Measurements from ENCODE around the gene ADAMTS8.
A peak's percentile ranks its signal among the peaks of the same experiment; 100 is the strongest.

ADAMTS8 gene

DNA sequence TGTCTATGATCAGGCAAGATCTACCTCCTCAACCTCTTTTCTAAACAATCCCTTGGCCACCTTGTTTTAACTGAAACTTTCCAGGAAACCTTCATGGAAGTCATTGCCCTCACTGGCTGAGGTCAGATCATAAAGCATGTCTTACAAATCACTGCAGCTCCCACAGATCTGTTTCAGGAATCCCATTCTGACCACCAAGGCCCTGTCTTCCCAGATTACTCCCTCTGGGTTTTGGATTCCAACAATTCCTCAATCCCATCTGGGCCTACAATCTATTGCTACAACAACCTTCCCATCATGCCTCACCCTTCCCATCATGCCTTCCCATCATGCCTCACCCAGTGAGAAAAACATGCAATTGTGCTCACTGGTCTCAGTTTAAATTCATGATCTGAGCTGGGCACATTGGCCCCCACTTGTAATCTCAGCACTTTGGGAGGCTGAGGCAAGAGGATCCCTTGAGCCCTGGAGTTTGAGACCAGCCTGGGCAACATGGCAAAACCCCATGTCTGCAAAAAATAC is 35.9 kb upstream of the ADAMTS8 start:
- Mint-ChIP-seq H3K27ac (no peak overlapping the region), H3K36me3 (ENCODE audit: low read depth) (peaks cover 52% of the 10 kb centered on the region), H3K27me3 (ENCODE audit: low read depth) (peaks cover 3% of the 10 kb centered on the region), H3K9me3 (no peaks in the 10 kb centered on the region), H3K4me1 (peaks cover 19% of the 10 kb centered on the region), H3K4me3 (no peak overlapping the region)
- TF ChIP-seq, protein P1, sequence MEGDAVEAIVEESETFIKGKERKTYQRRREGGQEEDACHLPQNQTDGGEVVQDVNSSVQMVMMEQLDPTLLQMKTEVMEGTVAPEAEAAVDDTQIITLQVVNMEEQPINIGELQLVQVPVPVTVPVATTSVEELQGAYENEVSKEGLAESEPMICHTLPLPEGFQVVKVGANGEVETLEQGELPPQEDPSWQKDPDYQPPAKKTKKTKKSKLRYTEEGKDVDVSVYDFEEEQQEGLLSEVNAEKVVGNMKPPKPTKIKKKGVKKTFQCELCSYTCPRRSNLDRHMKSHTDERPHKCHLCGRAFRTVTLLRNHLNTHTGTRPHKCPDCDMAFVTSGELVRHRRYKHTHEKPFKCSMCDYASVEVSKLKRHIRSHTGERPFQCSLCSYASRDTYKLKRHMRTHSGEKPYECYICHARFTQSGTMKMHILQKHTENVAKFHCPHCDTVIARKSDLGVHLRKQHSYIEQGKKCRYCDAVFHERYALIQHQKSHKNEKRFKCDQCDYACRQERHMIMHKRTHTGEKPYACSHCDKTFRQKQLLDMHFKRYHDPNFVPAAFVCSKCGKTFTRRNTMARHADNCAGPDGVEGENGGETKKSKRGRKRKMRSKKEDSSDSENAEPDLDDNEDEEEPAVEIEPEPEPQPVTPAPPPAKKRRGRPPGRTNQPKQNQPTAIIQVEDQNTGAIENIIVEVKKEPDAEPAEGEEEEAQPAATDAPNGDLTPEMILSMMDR (IDR thresholded peaks at IDR 0.05; ENCODE audit: unreplicated experiment in 3 of 3): no peak

DNA sequence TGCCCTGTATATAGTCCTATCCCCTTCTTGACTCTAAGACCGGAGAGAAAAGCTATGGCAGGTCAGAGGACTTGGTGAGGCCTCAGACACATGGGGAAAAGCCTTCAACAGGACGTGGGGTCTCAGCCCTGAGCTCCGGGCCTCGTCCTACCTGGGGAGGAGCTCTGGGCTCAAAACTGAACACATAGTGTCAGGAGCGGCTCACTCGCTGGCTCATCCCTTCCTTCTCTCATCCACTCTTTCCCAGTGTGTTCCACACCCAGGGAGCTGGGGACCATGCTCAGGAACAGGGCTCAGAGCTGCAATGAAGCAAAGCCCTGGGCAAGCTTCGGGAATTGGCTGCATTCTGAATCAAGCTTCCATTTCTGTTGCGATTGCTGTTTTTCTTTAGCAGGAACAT is 34.5 kb upstream of the ADAMTS8 start:
- peaks cover 53% of the 10 kb centered on the region for H3K36me3 Mint-ChIP-seq (ENCODE audit: low read depth)
- TF ChIP-seq, protein P1 (IDR thresholded peaks at IDR 0.05; ENCODE audit: unreplicated experiment in 3 of 3): no peak
- no peaks in the 10 kb centered on the region for H3K9me3 Mint-ChIP-seq
- no peak overlapping the region for H3K4me3 Mint-ChIP-seq
- no peaks in the 10 kb centered on the region for H3K27me3 Mint-ChIP-seq (ENCODE audit: low read depth)
- H3K4me1 Mint-ChIP-seq: peaks cover 23% of the 10 kb centered on the region
- no peak overlapping the region for H3K27ac Mint-ChIP-seq

DNA sequence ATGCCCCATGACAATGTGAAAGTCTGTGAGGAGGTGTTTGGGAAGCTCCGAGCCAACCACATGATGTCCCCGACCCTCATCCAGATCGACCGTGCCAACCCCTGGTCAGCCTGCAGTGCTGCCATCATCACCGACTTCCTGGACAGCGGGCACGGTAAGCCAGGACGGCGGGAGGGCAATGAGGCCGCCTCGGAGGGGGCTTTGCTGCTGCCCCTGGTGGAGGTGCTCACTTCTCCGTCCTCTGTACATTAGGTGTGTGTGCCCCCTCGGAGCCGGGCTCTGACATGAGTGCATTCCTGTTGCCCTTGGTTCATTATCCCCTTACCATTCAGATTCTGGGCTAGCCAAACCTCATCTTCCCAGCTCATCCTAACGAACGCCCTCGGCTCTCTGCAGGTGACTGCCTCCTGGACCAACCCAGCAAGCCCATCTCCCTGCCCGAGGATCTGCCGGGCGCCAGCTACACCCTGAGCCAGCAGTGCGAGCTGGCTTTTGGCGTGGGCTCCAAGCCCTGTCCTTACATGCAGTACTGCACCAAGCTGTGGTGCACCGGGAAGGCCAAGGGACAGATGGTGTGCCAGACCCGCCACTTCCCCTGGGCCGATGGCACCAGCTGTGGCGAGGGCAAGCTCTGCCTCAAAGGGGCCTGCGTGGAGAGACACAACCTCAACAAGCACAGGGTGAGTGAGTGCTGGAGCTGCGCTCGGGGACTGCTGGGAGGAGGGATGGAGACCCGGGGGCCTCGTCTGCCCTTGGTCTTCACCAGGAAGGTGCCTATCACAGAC is 33.9 kb upstream of the ADAMTS8 start:
- Mint-ChIP-seq H3K4me1 (peaks cover 29% of the 10 kb centered on the region), H3K36me3 (ENCODE audit: low read depth) (peaks cover 57% of the 10 kb centered on the region), H3K4me3 (no peak overlapping the region), H3K27me3 (ENCODE audit: low read depth) (no peaks in the 10 kb centered on the region), H3K27ac (no peak overlapping the region), H3K9me3 (no peaks in the 10 kb centered on the region)
- TF ChIP-seq, protein P1 (IDR thresholded peaks at IDR 0.05; ENCODE audit: unreplicated experiment in 3 of 3): no peak

DNA sequence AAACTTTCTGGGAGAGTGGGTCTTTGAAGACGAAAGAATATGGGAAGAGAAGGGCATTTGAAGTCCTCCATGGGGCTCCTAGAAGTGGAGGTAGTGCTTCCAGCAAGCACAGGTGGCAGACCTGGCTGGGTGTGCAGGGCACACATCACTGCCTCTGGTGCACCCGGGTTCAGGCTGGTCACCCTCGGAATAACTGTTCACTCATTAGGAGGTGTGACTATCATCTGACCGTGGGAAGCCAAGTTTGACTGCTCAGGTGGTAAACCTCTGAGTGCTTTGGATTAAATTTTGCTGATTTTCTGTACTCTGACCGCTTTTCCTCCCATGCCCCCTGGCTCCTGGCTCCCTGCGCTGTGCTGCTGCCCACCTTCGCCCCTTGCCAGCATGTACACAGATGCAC is 31.1 kb upstream of the ADAMTS8 start:
- peak overlapping the region; percentile 51 to 71 (median 51) for H3K27ac Mint-ChIP-seq
- peak overlapping the region in 1 of 3 experiments; percentile 6 for H3K4me3 Mint-ChIP-seq

DNA sequence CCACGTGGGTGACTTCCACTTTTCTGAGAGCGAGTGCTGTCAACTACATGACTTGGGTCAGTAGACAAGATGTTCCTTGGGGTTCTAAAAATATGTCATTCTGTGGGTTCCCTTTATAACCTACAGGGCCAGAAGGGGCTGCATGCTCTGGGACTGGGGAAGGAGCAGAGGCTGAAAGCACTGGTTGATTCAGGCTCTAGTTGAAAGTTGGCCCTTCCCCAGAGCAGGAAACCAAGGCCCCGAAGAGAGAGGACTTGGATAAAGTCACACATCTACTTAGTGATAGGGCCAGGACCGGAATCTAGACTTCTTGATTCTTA is 30.0 kb upstream of the ADAMTS8 start:
- H3K4me1 Mint-ChIP-seq: peaks cover 56% of the 10 kb centered on the region
- H3K27me3 Mint-ChIP-seq (ENCODE audit: low read depth): no peaks in the 10 kb centered on the region
- H3K4me3 Mint-ChIP-seq: peak overlapping the region in 1 of 3 experiments; percentile 26
- TF ChIP-seq, protein P1 (IDR thresholded peaks at IDR 0.05; ENCODE audit: unreplicated experiment in 3 of 3): no peak
- peaks cover 65% of the 10 kb centered on the region for H3K36me3 Mint-ChIP-seq (ENCODE audit: low read depth)
- H3K27ac Mint-ChIP-seq: peak overlapping the region; percentile 39 to 83 (median 62)
- no peaks in the 10 kb centered on the region for H3K9me3 Mint-ChIP-seq

More for the DNA sequence above, 31.1 kb upstream of the ADAMTS8 start:
- Mint-ChIP-seq H3K27me3 (ENCODE audit: low read depth) (no peaks in the 10 kb centered on the region), H3K4me1 (peaks cover 55% of the 10 kb centered on the region), H3K9me3 (no peaks in the 10 kb centered on the region), H3K36me3 (ENCODE audit: low read depth) (peaks cover 70% of the 10 kb centered on the region)
- TF ChIP-seq, protein P1 (IDR thresholded peaks at IDR 0.05; ENCODE audit: unreplicated experiment in 3 of 3): no peak
